Left ventricle myocardium inferior (tissue), 1 donor: ENCODE results near the gene TSHZ2. TPM values are rescaled to one million over a fixed set of nuclear protein-coding genes. Genes with fewer than 3 reads are reported as not detected.

Experiments
- DNase-seq: peaks from one replicate; pipeline ENCODE4 v3.0.0-alpha.2; 2020
- H3K27ac ChIP-seq: fragments of 200-600 bp; replicated peaks from 2 replicates; pipeline ENCODE4 v1.8.0; 2021
- H3K27me3 ChIP-seq: fragments of 200-600 bp; 2 replicates; pipeline ENCODE4 v1.8.0; 2021; ENCODE audit warnings: low read depth
- H3K36me3 ChIP-seq: fragments of 200-600 bp; 2 replicates; pipeline ENCODE4 v1.8.0; 2021
- H3K4me1 ChIP-seq: fragments of 200-600 bp; 2 replicates; pipeline ENCODE4 v1.8.0; 2021
- H3K4me3 ChIP-seq: fragments of 200-600 bp; 2 replicates; pipeline ENCODE4 v1.8.0; 2021; ENCODE audit warnings: mild to moderate bottlenecking, moderate library complexity
- H3K9me3 ChIP-seq: fragments of 200-600 bp; replicated peaks from 2 replicates; pipeline ENCODE4 v1.8.0; 2021
- CTCF ChIP-seq: fragments of 200-600 bp; IDR thresholded peaks from 2 replicates; pipeline ENCODE4 v1.8.0; 2021; ENCODE audit warnings: antibody characterized with exemption, mild to moderate bottlenecking, borderline replicate concordance
- intact Hi-C: fragments of 100-400 bp; cut with micrococcal nuclease; formaldehyde crosslinking; loops from one replicate; pipeline ENCODE4 v1.11.0; 2022
- total RNA-seq: library from RNA; stranded (reverse); fragmentation: NEBNext Ultra II Directional; extraction: Animal tissue kit (Norgen Biotek cat#: 25700); gene quantifications from one replicate; pipeline ENCODE4 v1.2.1, GENCODE V29; 2021
- donor health status: DM: no; HTN: yes; CAD: no; lungs with severe emphysema.

Gene TSHZ2
- total RNA-seq, 1 donor from 2014 or later: 3.1 TPM

GRCh38 chr20:53385941-53386767 lies 414.0 kb downstream of the TSHZ2 start:
- Histone ChIP-seq H3K27me3 (no peaks in the 10 kb centered on the region), H3K4me1 (no peaks in the 10 kb centered on the region), H3K27ac (peak overlapping the region; percentile 40), H3K9me3 (no peaks in the 10 kb centered on the region), H3K36me3 (no peaks in the 10 kb centered on the region), H3K4me3 (no peak overlapping the region)
- no peak for TF ChIP-seq CTCF
- no peak for DNase-seq
- intact Hi-C loops: no loop called here

GRCh38 chr20:53387983-53388675 lies 416.0 kb downstream of the TSHZ2 start:
- Histone ChIP-seq H3K36me3 (no peaks in the 10 kb centered on the region), H3K9me3 (no peaks in the 10 kb centered on the region), H3K4me3 (no peak overlapping the region), H3K27me3 (no peaks in the 10 kb centered on the region), H3K4me1 (no peaks in the 10 kb centered on the region), H3K27ac (no peak overlapping the region)
- TF ChIP-seq CTCF: no peak
- intact Hi-C loops: no loop called here
- DNase-seq: no peak

DNA sequence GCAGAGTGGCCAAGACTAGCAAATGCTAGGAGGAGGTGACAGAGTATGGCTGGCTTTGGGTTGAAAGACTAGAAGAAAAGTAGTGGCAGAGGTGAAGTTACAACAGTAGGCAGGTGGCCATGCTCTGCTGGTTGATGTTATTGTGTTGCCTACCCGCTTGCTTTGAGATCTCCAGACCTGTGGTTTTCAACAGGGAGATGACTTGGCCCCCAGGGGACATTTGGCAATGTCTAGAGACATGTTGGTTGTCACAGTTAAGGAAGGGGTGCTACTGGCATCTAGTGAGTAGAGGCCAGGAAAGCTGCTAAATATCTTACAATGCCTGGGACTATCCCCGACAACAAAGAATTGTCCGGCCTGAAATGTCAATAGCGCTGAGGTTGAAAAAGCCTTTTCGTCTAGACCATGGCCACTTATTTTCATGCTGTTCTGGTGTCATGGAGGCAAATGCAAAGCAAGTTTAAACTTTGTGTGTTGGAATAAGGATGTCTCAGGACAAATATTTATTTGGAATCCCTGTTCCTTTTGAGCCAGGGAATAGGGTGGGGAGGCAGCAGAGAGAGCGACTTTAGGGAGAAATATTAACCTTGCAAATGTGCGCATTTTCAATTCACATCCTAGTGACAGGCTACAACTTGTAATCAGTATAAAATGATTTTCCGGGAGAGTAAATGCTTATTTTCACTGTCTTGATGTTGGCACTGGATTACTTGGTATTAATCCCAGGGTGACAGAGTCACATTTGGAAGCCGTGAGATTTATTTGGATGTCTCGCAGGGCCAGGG lies 417.6 kb downstream of the TSHZ2 start:
- intact Hi-C loops: no loop called here
- no peak for DNase-seq
- H3K4me1 ChIP-seq: peaks cover 9% of the 10 kb centered on the region
- no peak for TF ChIP-seq CTCF
- no peaks in the 10 kb centered on the region for H3K36me3 ChIP-seq
- no peaks in the 10 kb centered on the region for H3K27me3 ChIP-seq
- H3K9me3 ChIP-seq: no peaks in the 10 kb centered on the region
- H3K27ac ChIP-seq: no peak overlapping the region
- H3K4me3 ChIP-seq: no peak overlapping the region

GRCh38 chr20:53390770-53391169 lies 418.6 kb downstream of the TSHZ2 start:
- peaks cover 13% of the 10 kb centered on the region for H3K4me1 ChIP-seq
- no peaks in the 10 kb centered on the region for H3K36me3 ChIP-seq
- intact Hi-C loops: no loop called here
- no peak overlapping the region for H3K4me3 ChIP-seq
- TF ChIP-seq CTCF: no peak
- no peak overlapping the region for H3K27ac ChIP-seq
- H3K27me3 ChIP-seq: no peaks in the 10 kb centered on the region
- no peaks in the 10 kb centered on the region for H3K9me3 ChIP-seq
- no peak for DNase-seq

DNA sequence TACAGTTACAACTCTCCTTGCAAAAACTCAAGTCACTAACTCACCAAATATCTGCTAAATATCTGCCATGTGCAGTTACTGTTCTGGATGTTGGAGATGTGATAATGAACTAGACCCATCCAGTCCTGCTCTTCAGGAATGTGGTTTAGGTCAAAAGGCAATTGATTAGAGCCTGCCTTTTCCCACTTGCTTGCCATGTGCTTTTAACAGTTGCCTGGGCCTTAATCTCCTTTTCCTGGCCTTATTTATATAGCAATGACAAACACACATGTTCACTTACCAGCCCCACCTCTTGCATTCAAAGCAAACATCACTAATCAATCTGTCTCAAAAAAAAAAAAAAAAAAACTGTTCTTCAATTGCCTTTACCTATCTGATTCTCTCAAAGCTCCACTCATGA lies 422.3 kb downstream of the TSHZ2 start:
- Histone ChIP-seq H3K36me3 (no peaks in the 10 kb centered on the region), H3K4me1 (peaks cover 13% of the 10 kb centered on the region), H3K27ac (peak overlapping the region; percentile 86), H3K4me3 (no peak overlapping the region), H3K27me3 (no peaks in the 10 kb centered on the region), H3K9me3 (no peaks in the 10 kb centered on the region)
- intact Hi-C loops: no loop called here
- no peak for DNase-seq
- TF ChIP-seq CTCF: no peak
